GM18511 (cell line): ENCODE results near the gene EPHA8.

Experiments used
- ATAC-seq: cut with Tn5 transposase; IDR thresholded peaks from one replicate; pipeline ENCODE4 v1.9.1; 2021; ENCODE audit warnings: mild to moderate bottlenecking, moderate library complexity; ENCODE audit not compliant: unreplicated experiment

Gene EPHA8

GRCh38 chr1:22638476-22639234 is 75.4 kb downstream of the EPHA8 start:
- no peak for ATAC-seq

GRCh38 chr1:22639286-22639685 is 76.0 kb downstream of the EPHA8 start:
- no peak for ATAC-seq

- ATAC-seq, result no peak
Observed at GRCh38 chr1:22641247-22641646, 78.0 kb downstream of the EPHA8 start.

- no peak for ATAC-seq
Observed at GRCh38 chr1:22641906-22642636, 78.8 kb downstream of the EPHA8 start.

- no peak for ATAC-seq
Observed at GRCh38 chr1:22643381-22643780, 80.1 kb downstream of the EPHA8 start, which contains the start of gene C1QC. C1QC (plus strand) TSS chr1:22643633; CDS start chr1:22644024, 391 bp downstream.

- ATAC-seq, result no peak
Observed at GRCh38 chr1:22643928-22644327, 80.6 kb downstream of the EPHA8 start.

- no peak for ATAC-seq
Observed at GRCh38 chr1:22645931-22646330, 82.6 kb downstream of the EPHA8 start.

GRCh38 chr1:22646384-22646783 is 83.1 kb downstream of the EPHA8 start:
- no peak for ATAC-seq

GRCh38 chr1:22650089-22650693 is 86.9 kb downstream of the EPHA8 start:
- ATAC-seq, result no peak

- no peak for ATAC-seq
Observed at GRCh38 chr1:22651941-22652856, 88.9 kb downstream of the EPHA8 start.

GRCh38 chr1:22652881-22653316 is 89.6 kb downstream of the EPHA8 start, which contains the start of gene C1QB:
C1QB (plus strand) TSS chr1:22653236; CDS start chr1:22659463, 6,227 bp downstream.
- no peak for ATAC-seq
